Measurements from ENCODE around the gene GLOD5. TPM values are rescaled to one million over a fixed set of nuclear protein-coding genes. Genes with fewer than 3 reads are reported as not detected.

Gene GLOD5
- total and polyA plus RNA-seq, 9 of the 15 experiments (the other 6 are each of a cell fraction or from before 2014, with no cell fraction given) = 0.27 to 4.4 (median 2.2) TPM

- no peak for TF ChIP-seq ATF3 (IDR thresholded peaks at IDR 0.05)
- no peak for TF ChIP-seq ATF3 (CRISPR knock-in tag; conservative IDR thresholded peaks at IDR 0.05)
These were observed 41.3 kb downstream of the GLOD5 start (continued) for GRCh38 chrX:48802905-48803200.

- ChIA-PET CTCF (ENCODE audit: low intra/inter-chr PET ratio) (no interaction called here), POLR2A (interaction anchor here (1.0 kb wide), 1 partner anchor 92 kb away, joined by 4 read pairs; the partner anchor contains the start of genes PQBP1 and TIMM17B)
- Histone ChIP-seq H4K20me1 (replicated peaks; ENCODE audit: control insufficient read depth, insufficient read depth, low read length) (no peaks in the 10 kb centered on the region), H3K4me2 (ENCODE audit: insufficient read depth, low read length) (no peak overlapping the region), H3K4me1 (replicated peaks in 1 of 2; ENCODE audit: control insufficient read depth in 2 of 2, insufficient read depth in 2 of 2, low read length in 2 of 2) (peaks cover 4 to 6% of the 10 kb centered on the region in 2 experiments; a peak in 4 of 5 replicates), H3K9me1 (ENCODE audit: control insufficient read depth, insufficient read depth, low read length) (no peaks in the 10 kb centered on the region), H2AFZ (ENCODE audit: low read depth, low read length) (no peak overlapping the region), H3K9ac (ENCODE audit: insufficient read depth in 1 of 2, low read depth in 2 of 2, low read length in 2 of 2) (no peak overlapping the region), H3K79me2 (ENCODE audit: control insufficient read depth, insufficient read depth, low read length) (peaks cover 8% of the 10 kb centered on the region), H3K4me3 (no peak overlapping the region), H3K9me3 (replicated peaks; ENCODE audit: control insufficient read depth, insufficient read depth, low read depth, low read length) (no peaks in the 10 kb centered on the region), H3K27ac (ENCODE audit: extremely low read depth, low read depth, low read length) (no peak overlapping the region), H3K36me3 (ENCODE audit: control insufficient read depth, insufficient read depth, low read length) (peaks cover 34% of the 10 kb centered on the region; the same call in 2 of the 3 replicates), H3K27me3 (ENCODE audit: control insufficient read depth in 2 of 2, insufficient read depth in 2 of 2, low read length in 2 of 2) (no peaks in the 10 kb centered on the region)
- 60% methylated on average over 2 of the region's 4 CpGs for WGBS (ENCODE audit: insufficient coverage, low coverage, missing lambda C conversion rate)
- ATAC-seq (no peak), DNase-seq (ENCODE audit: extremely low read depth in 1 of 4, low spot score in 3 of 4) (peak in 1 of 4 experiments; percentile 35), FAIRE-seq (no peak)
- intact Hi-C loops (cut with micrococcal nuclease) (loop anchor here (10.0 kb wide), 1 partner anchor 369 kb away; the partner anchor contains the start of gene PLP2), in situ Hi-C loops (cut with MboI) (no loop called here)
- 0 out of 2 replicates have a peak, but pooled peaks have one; percentile 13 for TF ChIP-seq DEAF1 (CRISPR knock-in tag; IDR thresholded peaks at IDR 0.05)
- no peak for TF ChIP-seq SREBF2 (CRISPR knock-in tag; IDR thresholded peaks at IDR 0.05)
- no peak for TF ChIP-seq SAFB2 (IDR thresholded peaks at IDR 0.05; ENCODE audit: borderline replicate concordance, low read depth, low read length, severe bottlenecking)
- no peak for TF ChIP-seq SRF (CRISPR knock-in tag; IDR thresholded peaks at IDR 0.05)
- no peak for TF ChIP-seq POLR2B (IDR thresholded peaks at IDR 0.05; ENCODE audit: low read depth, partially characterized antibody)
- TF ChIP-seq CTCF (IDR thresholded peaks at IDR 0.05 in 2 of 3, conservative IDR thresholded peaks at IDR 0.05 in 1 of 3; ENCODE audit: insufficient read depth in 2 of 3, low read depth in 1 of 3, low read length in 3 of 3) = peak; percentile 32 to 53 (median 46); a peak in 5 of 6 replicates
- no peak for TF ChIP-seq XRCC3 (IDR thresholded peaks at IDR 0.05)
- TF ChIP-seq RAD21 (CRISPR knock-in tag; conservative IDR thresholded peaks at IDR 0.05 in 1 of 2, IDR thresholded peaks at IDR 0.05 in 1 of 2) = peak; percentile 39 to 54
- TF ChIP-seq SLC30A9 (CRISPR knock-in tag; IDR thresholded peaks at IDR 0.05) = no peak
- TF ChIP-seq THAP12 (CRISPR knock-in tag; IDR thresholded peaks at IDR 0.05) = no peak
- TF ChIP-seq RB1 (IDR thresholded peaks at IDR 0.05; ENCODE audit: low read depth) = no peak
- no peak for TF ChIP-seq CHD4 (IDR thresholded peaks at IDR 0.05; ENCODE audit: insufficient read depth, insufficient replicate concordance, low read depth, low read length, poor library complexity, severe bottlenecking)
- BruUV-seq (replicated peaks) = no TSS peak
These were observed 44.5 kb downstream of the GLOD5 start for GRCh38 chrX:48806081-48806480.
